Thymus (tissue), 11 donors: ENCODE results near the gene FAAP20. TPM values are rescaled to one million over a fixed set of nuclear protein-coding genes. Genes with fewer than 3 reads are reported as not detected.
A peak's percentile ranks its signal among the peaks of the same experiment; 100 is the strongest.

ENCODE experiments used
- DNase-seq, 9 donors: peaks; one replicate each; pipeline ENCODE4 v3.0.0-alpha.2; 2013; ENCODE audit warnings: low spot score in 9 of 9, low read depth in 6 of 9, missing footprints in 1 of 9
- H3K27ac ChIP-seq, 2 donors: one replicate each; pipeline ENCODE4 v1.5.1; 2013; ENCODE audit warnings: control low read depth in 1 of 2, low read depth in 1 of 2, low read length in 1 of 2, mild to moderate bottlenecking in 1 of 2, moderate library complexity in 1 of 2
- H3K27me3 ChIP-seq, 2 donors: one replicate each; pipeline ENCODE4 v1.5.1; 2013; ENCODE audit warnings: low read length in 1 of 2; ENCODE audit not compliant: control insufficient read depth in 2 of 2, insufficient read depth in 1 of 2
- H3K36me3 ChIP-seq, 2 donors: one replicate each; pipeline ENCODE4 v1.5.1; 2013; ENCODE audit warnings: low read length in 1 of 2, mild to moderate bottlenecking in 1 of 2, moderate library complexity in 1 of 2; ENCODE audit not compliant: control insufficient read depth in 2 of 2, insufficient read depth in 2 of 2
- H3K4me1 ChIP-seq, 2 donors: one replicate each; pipeline ENCODE4 v1.5.1; 2013; ENCODE audit warnings: low read length in 2 of 2; ENCODE audit not compliant: control insufficient read depth in 2 of 2, insufficient read depth in 2 of 2
- H3K4me3 ChIP-seq, 2 donors: one replicate each; pipeline ENCODE4 v1.5.1; 2013; ENCODE audit warnings: low read length in 2 of 2, control low read depth in 1 of 2, mild to moderate bottlenecking in 1 of 2
- H3K9me3 ChIP-seq, 2 donors: one replicate each; pipeline ENCODE4 v1.5.1; 2013; ENCODE audit warnings: low read length in 1 of 2, mild to moderate bottlenecking in 1 of 2; ENCODE audit not compliant: control insufficient read depth in 2 of 2, insufficient read depth in 1 of 2
- WGBS: extraction: QIAGEN DNeasy Blood & Tissue Kit; methylation state at CpG from one replicate; pipeline ENCODE4 v1.1.7; 2013; 5-methylcytosine and 5-hydroxymethylcytosine counted together
- polyA plus RNA-seq: library from polyadenylated mRNA; stranded (reverse); fragments of 200-250 nt; gene quantifications from one replicate; pipeline ENCODE4 v1.2.3, GENCODE V29; 2013
- total RNA-seq: library from RNA; stranded (reverse); fragments of 120-200 nt; gene quantifications from one replicate; pipeline ENCODE4 v1.2.4, GENCODE V29; 2013
- donor health status: healthy.

Gene FAAP20
- total and polyA plus RNA-seq, 2 donors = 20.4 to 125 TPM

- peaks cover 4 to 32% of the 10 kb centered on the region in 2 donors for H3K27me3 ChIP-seq
- H3K27ac ChIP-seq = peak overlapping the region; percentile 64 to 76
- H3K4me1 ChIP-seq = peaks cover 35 to 80% of the 10 kb centered on the region in 2 donors
- peak overlapping the region; percentile 21 to 55 for H3K4me3 ChIP-seq
- H3K9me3 ChIP-seq = no peaks in the 10 kb centered on the region
- H3K36me3 ChIP-seq = no peaks in the 10 kb centered on the region
- DNase-seq = no peak
- WGBS = 88% methylated on average over 17 of the region's 17 CpGs
These were observed 37.8 kb upstream of the FAAP20 start for GRCh38 chr1:2232255-2232915.

- Histone ChIP-seq H3K36me3 (no peaks in the 10 kb centered on the region), H3K4me1 (peaks cover 31 to 75% of the 10 kb centered on the region in 2 donors)
These were observed 37.1 kb upstream of the FAAP20 start for GRCh38 chr1:2231532-2232254.

GRCh38 chr1:2230781-2231531 lies 36.4 kb upstream of the FAAP20 start:
- peaks cover 27 to 75% of the 10 kb centered on the region in 2 donors for H3K4me1 ChIP-seq
- no peaks in the 10 kb centered on the region for H3K9me3 ChIP-seq
- H3K27me3 ChIP-seq = peaks cover 19 to 45% of the 10 kb centered on the region in 2 donors
- H3K4me3 ChIP-seq = peak overlapping the region; percentile 55 to 73
- H3K36me3 ChIP-seq = no peaks in the 10 kb centered on the region
- no peak for DNase-seq
- peak overlapping the region in 1 of 2 donors; percentile 15 for H3K27ac ChIP-seq
- 80% methylated on average over 30 of the region's 30 CpGs for WGBS

More at GRCh38 chr1:2231532-2232254, 37.1 kb upstream of the FAAP20 start:
- H3K9me3 ChIP-seq = no peaks in the 10 kb centered on the region
- H3K27ac ChIP-seq = peak overlapping the region; percentile 64 to 76
- peaks cover 11 to 38% of the 10 kb centered on the region in 2 donors for H3K27me3 ChIP-seq
- peak overlapping the region; percentile 55 to 73 for H3K4me3 ChIP-seq
- 82% methylated on average over 26 of the region's 26 CpGs for WGBS
- DNase-seq = peak in 1 of 9 donors; percentile 52

GRCh38 chr1:2229911-2230731 lies 35.5 kb upstream of the FAAP20 start:
- Histone ChIP-seq H3K9me3 (no peaks in the 10 kb centered on the region), H3K27ac (peak overlapping the region in 1 of 2 donors; percentile 15)
- WGBS = 90% methylated on average over 32 of the region's 32 CpGs

GRCh38 chr1:2229037-2229864 lies 34.7 kb upstream of the FAAP20 start:
- DNase-seq = peak in 3 of 9 donors; percentile 42 to 62 (median 48)
- H3K9me3 ChIP-seq = no peaks in the 10 kb centered on the region
- 20% methylated on average over 77 of the region's 77 CpGs for WGBS
- peaks cover 21 to 56% of the 10 kb centered on the region in 2 donors for H3K27me3 ChIP-seq
- H3K4me1 ChIP-seq = peaks cover 26 to 58% of the 10 kb centered on the region in 2 donors
- H3K4me3 ChIP-seq = peak overlapping the region; percentile 55 to 73
- H3K36me3 ChIP-seq = no peaks in the 10 kb centered on the region
- peak overlapping the region in 1 of 2 donors; percentile 67 for H3K27ac ChIP-seq

More at GRCh38 chr1:2229911-2230731, 35.5 kb upstream of the FAAP20 start:
- Histone ChIP-seq H3K4me3 (peak overlapping the region; percentile 55 to 73), H3K4me1 (peaks cover 26 to 66% of the 10 kb centered on the region in 2 donors), H3K36me3 (no peaks in the 10 kb centered on the region), H3K27me3 (peaks cover 19 to 51% of the 10 kb centered on the region in 2 donors)
- DNase-seq = no peak

- Histone ChIP-seq H3K27me3 (peaks cover 21 to 54% of the 10 kb centered on the region in 2 donors), H3K27ac (peak overlapping the region in 1 of 2 donors; percentile 50), H3K9me3 (no peaks in the 10 kb centered on the region), H3K4me3 (peak overlapping the region; percentile 55 to 73), H3K4me1 (peaks cover 22 to 52% of the 10 kb centered on the region in 2 donors), H3K36me3 (no peaks in the 10 kb centered on the region)
- WGBS = under 1% methylated on average over 50 of the region's 50 CpGs
- no peak for DNase-seq
These were observed 34.1 kb upstream of the FAAP20 start for GRCh38 chr1:2228694-2229036.

- WGBS = under 1% methylated on average over 99 of the region's 100 CpGs
- Histone ChIP-seq H3K9me3 (no peaks in the 10 kb centered on the region), H3K27ac (peak within 1 kb of the TSS in 1 of 2 donors; percentile 96), H3K27me3 (peaks cover 21 to 54% of the 10 kb centered on the region in 2 donors), H3K36me3 (no peaks in the 10 kb centered on the region), H3K4me3 (peak within 1 kb of the TSS; percentile 55 to 73), H3K4me1 (peaks cover 22 to 47% of the 10 kb centered on the region in 2 donors)
- DNase-seq = no peak
These were observed 33.6 kb upstream of the FAAP20 start, which contains the start of gene SKI for GRCh38 chr1:2228157-2228594. TSS of gene SKI (plus strand) at chr1:2228319. CDS start at chr1:2228767, 448 bp downstream.
